Endodermal cell (in vitro differentiated cells): ENCODE measurements around the gene MARCHF3. TPM values are rescaled to one million over a fixed set of nuclear protein-coding genes. Genes with fewer than 3 reads are reported as not detected.

Source experiments
- DNase-seq: peaks from one replicate; pipeline ENCODE4 v3.0.0-alpha.2; 2017
- H3K27ac ChIP-seq: 2 replicates; pipeline ENCODE4 v1.5.1; 2013; ENCODE audit warnings: mild to moderate bottlenecking, low read depth, low read length, moderate library complexity
- H3K27me3 ChIP-seq: 2 replicates; pipeline ENCODE4 v1.6.1; 2013; ENCODE audit warnings: mild to moderate bottlenecking, low read length, moderate library complexity; ENCODE audit not compliant: insufficient read depth, control insufficient read depth, poor library complexity, severe bottlenecking
- H3K36me3 ChIP-seq: 2 replicates; pipeline ENCODE4 v1.7.0; 2013; ENCODE audit warnings: mild to moderate bottlenecking, low read length, moderate library complexity; ENCODE audit not compliant: control insufficient read depth, insufficient read depth
- H3K4me1 ChIP-seq: one replicate; pipeline ENCODE4 v1.7.0; 2013; ENCODE audit warnings: low read length; ENCODE audit not compliant: control insufficient read depth, insufficient read depth
- H3K4me3 ChIP-seq: 2 replicates; pipeline ENCODE4 v1.5.1; 2013; ENCODE audit warnings: mild to moderate bottlenecking, low read length, moderate library complexity
- H3K9ac ChIP-seq: 2 replicates; pipeline ENCODE4 v1.6.1; 2013; ENCODE audit warnings: mild to moderate bottlenecking, low read length, moderate library complexity; ENCODE audit not compliant: poor library complexity, severe bottlenecking; ENCODE audit errors: extremely low read depth
- H3K9me3 ChIP-seq: 2 replicates; pipeline ENCODE4 v1.6.1; 2013; ENCODE audit warnings: mild to moderate bottlenecking, low read length, moderate library complexity; ENCODE audit not compliant: control insufficient read depth
- H3K27ac Mint-ChIP-seq: 2 replicates; pipeline ENCODE4 v1.8.0; 2020; ENCODE audit warnings: mixed read lengths
- H3K27me3 Mint-ChIP-seq: 2 replicates; pipeline ENCODE4 v1.8.0; 2021; ENCODE audit warnings: mild to moderate bottlenecking, mixed read lengths; ENCODE audit not compliant: insufficient read depth
- H3K36me3 Mint-ChIP-seq: 2 replicates; pipeline ENCODE4 v1.8.0; 2020; ENCODE audit warnings: low read depth, mixed read lengths
- H3K4me1 Mint-ChIP-seq: 2 replicates; pipeline ENCODE4 v1.8.0; 2020; ENCODE audit warnings: mixed read lengths
- H3K4me3 Mint-ChIP-seq: 2 replicates; pipeline ENCODE4 v1.8.0; 2020; ENCODE audit warnings: mild to moderate bottlenecking, moderate library complexity, mixed read lengths
- H3K9me3 Mint-ChIP-seq: 2 replicates; pipeline ENCODE4 v1.8.0; 2020; ENCODE audit warnings: mild to moderate bottlenecking, mixed read lengths
- CTCF ChIP-seq: fragments of 200-600 bp; sonication (generic); conservative IDR thresholded peaks from 2 replicates; pipeline ENCODE4 v1.5.0; 2021; ENCODE audit warnings: antibody characterized with exemption, mild to moderate bottlenecking
- WGBS, 2 experiments: methylation state at CpG; one replicate each; pipeline versions ENCODE4 v1.1.5 to v1.1.7; 2013; ENCODE audit warnings: missing lambda C conversion rate in 2 of 2, mixed read lengths in 1 of 2; ENCODE audit not compliant: insufficient coverage in 1 of 2, insufficient read length in 1 of 2; 5-methylcytosine and 5-hydroxymethylcytosine counted together
- total RNA-seq, 2 donors: library from RNA; stranded (reverse); fragmentation: NEBNext Ultra II Directional in 1 of 2; extraction: Animal tissue kit (Norgen Biotek cat#: 25700) in 1 of 2; gene quantifications; 2 replicates in 1 of 2; 3 replicates in 1 of 2; pipeline ENCODE4 v1.2.1, GENCODE V29; 2021

Gene MARCHF3
- total RNA-seq, 2 donors from 2014 or later, result 4.4 to 11.3 TPM

- Mint-ChIP-seq H3K27me3 (peaks cover 28% of the 10 kb centered on the region), H3K9me3 (peaks cover 9% of the 10 kb centered on the region), H3K27ac (no peak overlapping the region), H3K36me3 (peaks cover 41% of the 10 kb centered on the region), H3K4me3 (no peak overlapping the region), H3K4me1 (peaks cover 16% of the 10 kb centered on the region)
- Histone ChIP-seq H3K9me3 (peaks cover 24% of the 10 kb centered on the region), H3K27ac (no peak overlapping the region), H3K36me3 (peaks cover 54% of the 10 kb centered on the region), H3K9ac (no peak overlapping the region), H3K4me1 (peaks cover 6% of the 10 kb centered on the region), H3K27me3 (no peaks in the 10 kb centered on the region), H3K4me3 (no peak overlapping the region)
- DNase-seq, result no peak
- 90% methylated on average over 5 of the region's 6 CpGs for WGBS, 2 experiments
- TF ChIP-seq CTCF, result no peak
These were observed 129.6 kb downstream of the MARCHF3 start for GRCh38 chr5:126900796-126901195.

- DNase-seq, result no peak
- Mint-ChIP-seq H3K9me3 (peaks cover 15% of the 10 kb centered on the region), H3K4me1 (peaks cover 18% of the 10 kb centered on the region), H3K27ac (no peak overlapping the region), H3K4me3 (no peak overlapping the region), H3K36me3 (peaks cover 49% of the 10 kb centered on the region), H3K27me3 (peaks cover 28% of the 10 kb centered on the region)
- TF ChIP-seq CTCF, result no peak
- Histone ChIP-seq H3K4me1 (peaks cover 6% of the 10 kb centered on the region), H3K36me3 (peaks cover 54% of the 10 kb centered on the region), H3K9ac (no peak overlapping the region), H3K27ac (no peak overlapping the region), H3K27me3 (no peaks in the 10 kb centered on the region), H3K4me3 (no peak overlapping the region), H3K9me3 (peaks cover 24% of the 10 kb centered on the region)
These were observed 130.9 kb downstream of the MARCHF3 start for GRCh38 chr5:126899476-126899875.

GRCh38 chr5:126897851-126898630 lies 132.3 kb downstream of the MARCHF3 start:
- Mint-ChIP-seq H3K27ac (no peak overlapping the region), H3K27me3 (peaks cover 28% of the 10 kb centered on the region), H3K36me3 (peaks cover 46% of the 10 kb centered on the region), H3K4me1 (peaks cover 18% of the 10 kb centered on the region), H3K4me3 (no peak overlapping the region), H3K9me3 (peaks cover 18% of the 10 kb centered on the region)
- Histone ChIP-seq H3K36me3 (peaks cover 49% of the 10 kb centered on the region), H3K27me3 (no peaks in the 10 kb centered on the region), H3K27ac (no peak overlapping the region), H3K9me3 (peaks cover 20% of the 10 kb centered on the region), H3K4me1 (peaks cover 6% of the 10 kb centered on the region), H3K9ac (no peak overlapping the region), H3K4me3 (no peak overlapping the region)
- WGBS, 2 experiments, result 94 to 98% methylated on average over 2 to 5 of the region's 5 CpGs
- TF ChIP-seq CTCF, result no peak
- DNase-seq, result no peak
